Adrenal gland (tissue), 5 donors: Measurements from ENCODE around the gene DLG5.

Experiments used
- POLR2A ChIP-seq, 2 donors: fragments of 450-650 bp; IDR thresholded peaks; one replicate each; pipeline ENCODE4 v1.6.1; 2017; ENCODE audit warnings: antibody characterized with exemption in 2 of 2, mild to moderate bottlenecking in 2 of 2, moderate library complexity in 1 of 2
- TF ChIP-seq, protein P1 (sequence below), 6 experiments: fragments of 450-650 bp in 4 of 6; fragments of 200-600 bp in 2 of 6; sonication (generic) in 1 of 6; IDR thresholded peaks; 1 replicate in 5 of 6; 2 replicates in 1 of 6; pipeline versions ENCODE4 v1.5.1 to v1.8.0; 2016 to 2021; ENCODE audit warnings: antibody characterized with exemption in 6 of 6, mild to moderate bottlenecking in 2 of 6, moderate library complexity in 1 of 6
- donor health status: DM: no; HTN: no; CAD: no.

GRCh38 chr10:77879710-77880109 lies 46.8 kb downstream of the DLG5 start:
- TF ChIP-seq, protein P1, sequence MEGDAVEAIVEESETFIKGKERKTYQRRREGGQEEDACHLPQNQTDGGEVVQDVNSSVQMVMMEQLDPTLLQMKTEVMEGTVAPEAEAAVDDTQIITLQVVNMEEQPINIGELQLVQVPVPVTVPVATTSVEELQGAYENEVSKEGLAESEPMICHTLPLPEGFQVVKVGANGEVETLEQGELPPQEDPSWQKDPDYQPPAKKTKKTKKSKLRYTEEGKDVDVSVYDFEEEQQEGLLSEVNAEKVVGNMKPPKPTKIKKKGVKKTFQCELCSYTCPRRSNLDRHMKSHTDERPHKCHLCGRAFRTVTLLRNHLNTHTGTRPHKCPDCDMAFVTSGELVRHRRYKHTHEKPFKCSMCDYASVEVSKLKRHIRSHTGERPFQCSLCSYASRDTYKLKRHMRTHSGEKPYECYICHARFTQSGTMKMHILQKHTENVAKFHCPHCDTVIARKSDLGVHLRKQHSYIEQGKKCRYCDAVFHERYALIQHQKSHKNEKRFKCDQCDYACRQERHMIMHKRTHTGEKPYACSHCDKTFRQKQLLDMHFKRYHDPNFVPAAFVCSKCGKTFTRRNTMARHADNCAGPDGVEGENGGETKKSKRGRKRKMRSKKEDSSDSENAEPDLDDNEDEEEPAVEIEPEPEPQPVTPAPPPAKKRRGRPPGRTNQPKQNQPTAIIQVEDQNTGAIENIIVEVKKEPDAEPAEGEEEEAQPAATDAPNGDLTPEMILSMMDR (IDR thresholded peaks at IDR 0.05): no peak
- peak in 1 of 2 donors; percentile 13 for TF ChIP-seq POLR2A (IDR thresholded peaks at IDR 0.05)
